Activated effector memory CD4-positive, alpha-beta T cell treated with Interleukin-2 at 50 U/mL for 16 hours (primary cell): ENCODE measurements around the gene ZNF823.
"Not testable (repeated sequence)": the region's sequence is repeated elsewhere in the genome, so short reads cannot be mapped to it uniquely, and the experiment has no call there.

Source experiments
- DNase-seq: peaks from one replicate; pipeline ENCODE4 v3.0.0-alpha.2; 2020

The ZNF823 gene

DNA sequence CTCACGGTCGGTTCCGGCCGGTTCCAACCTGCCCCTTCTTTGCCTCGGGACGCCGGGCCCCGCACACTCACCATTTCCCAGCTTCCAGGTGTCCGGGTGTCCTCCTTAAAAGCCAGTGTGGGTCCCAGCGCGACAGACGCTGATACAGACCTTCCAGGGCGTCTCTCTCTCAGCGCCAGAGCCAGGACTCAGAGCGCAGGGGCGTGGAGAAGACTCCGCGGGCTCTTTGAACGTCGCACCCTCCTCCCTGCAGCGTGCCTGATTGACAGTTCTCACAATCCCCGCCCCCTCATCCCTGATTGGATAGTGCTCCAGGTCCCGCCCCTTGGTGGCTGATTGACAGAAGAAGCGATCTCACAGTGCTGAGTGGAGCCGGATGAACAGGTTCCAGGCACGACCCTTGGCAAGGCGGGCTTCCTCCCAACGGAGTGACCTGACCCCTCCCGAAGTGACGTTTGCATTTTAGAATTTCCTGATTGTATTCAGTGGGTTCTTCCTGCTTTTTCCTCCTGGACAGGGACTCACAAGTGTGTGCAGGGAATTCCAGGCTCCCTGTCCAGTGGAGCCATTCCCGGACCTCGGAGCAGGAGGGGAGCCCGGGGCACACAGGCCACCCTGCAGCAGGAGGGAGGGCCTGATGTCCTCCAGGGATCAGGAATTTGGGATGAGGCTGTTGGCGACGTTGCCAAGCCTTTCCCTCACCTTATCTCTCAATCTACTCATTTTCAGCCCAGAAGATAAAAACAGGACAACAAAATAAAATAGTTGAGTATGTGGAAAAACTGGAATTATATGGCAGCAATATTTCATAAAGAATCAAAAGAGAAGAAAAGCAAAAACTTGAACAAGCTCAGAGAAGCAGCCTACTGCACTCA is at the start of gene ZNF823:
ZNF823 (minus strand) TSS at position 201 of the 875 bp plus-strand sequence; CDS start at position 74, 127 bp downstream.
- DNase-seq: peak; percentile 94

DNA sequence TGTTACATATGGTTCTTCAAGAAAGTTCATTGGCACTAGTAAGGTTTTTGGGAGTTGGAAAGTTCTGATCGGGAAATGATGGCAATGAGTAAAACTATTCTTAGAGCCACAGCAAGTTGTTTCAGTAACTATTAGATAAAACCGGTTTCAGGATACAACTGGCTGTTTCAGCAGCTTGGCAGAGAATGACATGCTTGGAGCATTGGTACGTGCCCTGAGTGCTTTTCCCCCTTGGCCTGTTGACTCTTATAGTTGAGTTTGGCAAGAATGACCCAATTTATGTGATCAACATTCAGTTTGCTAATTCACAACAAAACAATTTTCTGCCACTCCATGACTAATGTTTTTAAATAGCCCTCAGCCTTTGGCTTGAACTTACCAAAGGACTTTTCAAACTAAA is 48.8 kb upstream of the ZNF823 start:
- DNase-seq: no peak

DNA sequence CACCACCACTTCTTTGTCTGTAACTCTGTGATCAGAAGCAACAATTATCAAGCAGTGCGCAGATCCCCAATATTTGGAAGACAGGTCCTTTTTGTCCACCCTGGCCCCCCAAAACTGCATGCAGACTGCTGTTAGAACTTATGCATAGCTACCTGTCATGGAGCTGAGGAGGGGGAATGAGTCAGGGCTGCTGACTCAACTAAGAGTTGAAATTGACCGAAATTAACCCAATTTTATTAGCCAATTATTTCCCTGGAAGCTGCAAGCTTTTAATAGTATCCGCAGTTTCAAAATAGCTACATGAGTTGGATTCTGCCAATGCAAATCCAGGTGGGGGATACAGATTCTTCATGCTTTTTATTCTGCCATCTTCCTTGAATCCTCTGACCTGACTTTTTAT is 45.6 kb upstream of the ZNF823 start:
- DNase-seq: no peak

DNA sequence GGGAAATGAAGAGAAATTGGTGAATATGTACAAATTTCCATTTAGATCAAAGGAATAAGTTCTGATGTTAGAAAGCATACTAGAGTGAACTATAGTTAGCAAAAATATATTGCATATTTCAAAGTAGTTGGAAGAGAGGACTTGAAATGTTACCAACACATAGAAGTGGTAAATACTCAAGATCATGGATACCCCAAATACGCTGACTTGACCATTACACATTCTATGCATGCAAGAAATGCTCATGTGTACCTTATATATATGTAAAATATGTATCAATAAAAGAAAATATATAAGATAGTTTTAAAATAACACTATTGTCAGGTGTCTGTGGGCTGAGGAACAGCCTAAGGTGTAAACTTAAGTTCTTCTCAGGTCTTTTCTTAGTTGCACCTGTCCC is 45.0 kb upstream of the ZNF823 start:
- no peak for DNase-seq

DNA sequence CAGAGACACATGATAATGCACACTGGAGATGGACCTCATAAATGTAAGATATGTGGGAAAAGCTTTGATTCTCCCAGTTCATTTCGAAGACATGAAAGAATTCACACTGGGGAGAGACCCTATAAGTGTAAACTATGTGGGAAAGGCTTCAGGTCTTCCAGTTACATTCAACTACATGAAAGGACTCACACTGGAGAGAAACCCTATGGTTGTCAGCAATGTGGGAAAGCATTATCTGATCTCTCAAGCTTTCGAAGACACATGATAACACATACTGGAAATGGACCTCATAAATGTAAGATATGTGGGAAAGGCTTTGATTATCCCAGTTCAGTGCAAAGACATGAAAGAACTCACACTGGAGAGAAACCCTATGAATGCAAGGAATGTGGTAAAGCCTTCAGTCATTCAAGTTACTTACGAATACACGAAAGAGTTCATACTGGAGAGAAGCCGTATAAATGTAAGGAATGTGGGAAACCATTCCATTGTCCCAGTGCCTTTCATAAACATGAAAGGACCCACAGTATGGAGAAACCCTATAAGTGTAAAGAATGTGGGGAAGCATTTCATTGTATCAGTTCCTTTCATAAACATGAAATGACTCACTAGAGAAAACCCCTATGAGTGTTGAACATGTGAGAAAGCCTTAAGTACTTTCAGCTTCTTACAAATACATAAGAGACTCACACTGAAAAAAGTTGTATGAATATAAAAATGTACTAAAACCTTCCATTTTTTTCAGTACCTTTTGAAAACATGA is 42.7 kb upstream of the ZNF823 start:
- no peak for DNase-seq

DNA sequence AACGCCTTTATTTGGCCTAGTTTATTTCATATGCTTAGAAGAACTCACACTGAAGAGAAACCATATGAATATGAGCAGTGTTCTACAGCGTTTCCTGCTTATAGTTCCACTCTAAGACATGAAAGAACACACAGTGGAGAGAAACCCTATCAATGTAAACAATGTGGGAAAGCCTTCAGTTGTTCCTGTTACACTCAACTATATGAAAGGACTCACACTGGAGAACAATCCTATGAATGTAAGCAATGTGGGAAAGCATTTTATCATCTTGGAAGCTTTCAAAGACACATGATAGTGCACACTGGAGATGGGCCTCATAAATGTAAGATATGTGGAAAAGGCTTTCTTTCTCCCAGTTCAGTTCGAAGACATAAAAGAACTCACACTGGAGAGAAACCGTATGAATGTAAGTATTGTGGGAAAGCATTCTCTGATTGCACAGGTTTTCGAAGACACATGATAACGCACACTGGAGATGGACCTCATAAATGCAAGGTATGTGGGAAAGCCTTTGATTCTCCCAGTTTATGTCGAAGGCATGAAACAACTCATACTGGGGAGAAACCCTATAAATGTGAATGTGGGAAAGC is 41.8 kb upstream of the ZNF823 start:
- DNase-seq: no peak

DNA sequence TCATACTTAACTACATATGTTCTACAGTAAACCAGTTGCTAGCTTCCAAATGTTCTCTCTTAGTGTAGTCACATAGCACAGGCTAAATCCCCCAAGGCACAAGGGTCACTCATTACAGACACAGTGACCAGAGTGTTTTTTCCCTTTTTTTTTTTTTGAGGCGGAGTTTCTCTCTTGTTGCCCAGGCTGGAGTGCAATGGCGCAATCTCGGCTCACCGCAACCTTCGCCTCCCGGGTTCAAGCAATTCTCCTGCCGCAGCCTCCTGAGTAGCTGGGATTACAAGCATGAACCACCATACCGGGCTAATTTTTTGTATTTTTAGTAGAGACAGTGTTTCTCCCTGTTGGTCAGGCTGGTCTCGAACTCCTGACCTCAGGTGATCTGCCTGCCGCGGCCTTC is 37.9 kb upstream of the ZNF823 start:
- not testable (repeated sequence) for DNase-seq

DNA sequence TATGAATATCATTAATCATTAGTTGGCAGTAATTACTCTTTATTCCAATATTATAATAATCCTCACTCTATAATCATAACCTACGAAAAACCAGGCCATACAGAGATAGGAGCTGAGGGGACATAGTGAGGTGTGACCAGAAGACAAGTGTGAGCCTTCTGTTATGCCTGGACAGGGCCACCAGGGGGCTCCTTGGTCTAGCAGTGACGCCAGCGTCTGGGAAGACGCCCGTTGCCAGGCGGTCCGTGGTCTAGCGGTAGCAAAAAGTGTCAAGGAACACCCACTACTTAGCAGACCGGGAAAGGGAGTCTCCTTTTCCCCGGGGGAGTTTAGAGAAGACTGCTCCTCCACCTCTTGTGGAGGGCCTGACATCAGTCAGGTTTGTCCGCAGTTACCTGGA is 32.8 kb upstream of the ZNF823 start:
- DNase-seq: not testable (repeated sequence)

DNA sequence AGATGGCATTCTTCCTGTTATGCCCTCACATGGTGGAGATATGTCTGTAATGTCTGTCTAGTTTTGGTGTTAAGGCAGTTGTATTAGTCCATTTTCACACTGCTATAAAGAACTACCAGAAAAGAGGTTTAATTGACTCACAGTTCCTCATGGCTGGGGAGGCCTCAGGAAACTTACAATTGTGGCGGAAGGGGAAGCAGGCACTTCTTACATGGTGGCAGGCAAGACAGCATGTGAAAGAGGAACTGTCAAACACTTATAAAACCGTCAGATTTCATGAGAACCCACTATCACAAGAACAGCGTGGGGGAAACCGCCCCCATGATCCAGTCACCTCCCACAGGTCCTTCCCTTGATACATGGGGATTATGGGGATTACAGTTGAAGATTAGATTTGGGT is 31.2 kb upstream of the ZNF823 start:
- DNase-seq: no peak

DNA sequence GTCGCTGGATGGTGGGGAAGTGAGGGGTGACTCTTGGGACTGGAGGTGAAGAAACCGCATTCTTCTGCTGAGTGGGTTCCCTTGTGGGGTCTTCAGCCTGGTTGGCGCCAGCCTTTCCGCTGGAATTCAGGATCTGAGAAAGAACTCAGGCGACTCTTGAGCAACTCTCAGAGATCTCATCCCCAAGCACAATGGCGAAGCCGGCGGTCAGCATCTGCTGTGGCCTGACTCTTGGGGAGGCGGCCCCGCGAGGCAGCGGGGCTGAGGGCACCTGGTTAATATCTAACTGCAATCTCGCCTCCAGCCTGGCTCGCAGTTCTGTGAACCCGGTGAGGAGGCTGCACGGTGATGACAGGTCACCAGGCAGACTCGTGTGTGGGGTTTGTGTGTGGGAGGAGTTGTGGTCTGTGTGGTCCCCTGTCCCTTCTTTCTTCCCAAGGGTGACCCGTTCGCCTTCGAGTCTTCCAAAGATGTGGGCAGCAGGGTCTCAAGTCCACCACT is 28.9 kb upstream of the ZNF823 start:
- DNase-seq: peak; percentile 2

DNA sequence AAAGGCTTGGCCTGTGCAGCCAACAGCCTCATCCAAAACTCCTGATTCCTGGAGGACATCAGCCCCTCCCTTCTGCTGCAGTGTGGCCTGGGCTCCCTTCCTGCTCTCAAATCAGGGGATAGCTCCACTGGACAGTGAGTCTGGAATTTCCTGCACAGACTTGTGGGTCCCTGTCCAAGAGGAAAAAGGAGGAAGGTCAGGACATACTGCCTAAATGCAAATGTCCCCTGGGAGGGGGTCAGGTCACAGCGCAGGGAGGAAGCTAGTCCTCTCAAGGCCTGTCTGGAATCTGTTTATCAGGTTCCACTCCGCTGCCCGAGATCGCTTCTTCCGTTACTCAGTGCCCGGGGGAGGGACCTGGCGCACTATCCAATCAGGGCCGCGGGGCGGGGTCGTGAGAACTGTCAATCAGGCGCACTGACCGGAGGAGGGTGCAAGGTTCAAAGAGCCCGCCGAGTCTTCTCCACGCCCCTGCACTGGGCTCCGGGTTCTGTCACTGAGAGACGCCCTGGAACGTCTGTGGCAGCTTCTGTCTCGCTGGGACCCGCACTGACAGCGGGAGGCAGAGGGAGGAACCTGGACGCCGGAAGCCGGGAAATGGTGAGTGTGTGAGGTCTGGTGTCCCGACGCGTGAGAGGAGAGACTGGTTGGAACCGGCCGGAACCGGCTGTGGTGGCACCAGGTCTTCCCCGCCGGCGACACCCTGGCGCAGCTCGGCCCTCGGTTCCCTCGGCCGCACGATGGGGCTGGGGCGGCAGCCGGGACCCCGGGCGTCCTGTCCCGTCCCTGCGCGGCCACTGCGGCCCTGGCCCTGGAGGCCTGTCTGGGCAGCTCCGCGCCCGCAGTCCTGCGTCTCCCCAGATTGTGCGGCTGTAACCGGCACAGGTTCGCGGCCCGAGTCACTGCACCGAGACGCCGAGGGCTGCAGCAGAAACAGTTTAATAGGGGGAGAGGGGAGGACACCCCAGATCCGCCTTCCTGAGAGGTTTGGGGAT is 28.1 kb upstream of the ZNF823 start, which contains the start of gene ZNF441:
ZNF441 (plus strand) TSS at position 404 of the 995 bp plus-strand sequence; CDS start at position 598, 194 bp downstream.
- peak; percentile 87 for DNase-seq

DNA sequence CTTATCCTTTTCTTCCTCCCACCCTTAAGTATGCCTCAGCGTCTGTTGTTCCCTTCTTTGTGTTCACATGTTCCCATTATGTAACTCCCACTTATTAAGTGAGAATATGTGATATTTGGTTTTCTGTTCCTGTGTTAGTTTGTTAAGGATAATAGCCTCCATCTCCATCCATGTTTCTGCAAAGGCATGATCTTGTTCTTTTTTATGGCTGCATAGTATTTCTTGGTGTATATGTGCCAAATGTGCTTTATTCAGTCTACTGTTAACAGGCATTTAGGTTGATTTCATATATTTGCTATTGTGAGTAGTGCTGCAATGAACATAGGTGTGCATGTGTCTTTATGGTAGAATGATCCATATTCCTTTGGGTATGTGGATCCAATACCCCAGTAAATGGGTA is 24.9 kb upstream of the ZNF823 start:
- DNase-seq: no peak

DNA sequence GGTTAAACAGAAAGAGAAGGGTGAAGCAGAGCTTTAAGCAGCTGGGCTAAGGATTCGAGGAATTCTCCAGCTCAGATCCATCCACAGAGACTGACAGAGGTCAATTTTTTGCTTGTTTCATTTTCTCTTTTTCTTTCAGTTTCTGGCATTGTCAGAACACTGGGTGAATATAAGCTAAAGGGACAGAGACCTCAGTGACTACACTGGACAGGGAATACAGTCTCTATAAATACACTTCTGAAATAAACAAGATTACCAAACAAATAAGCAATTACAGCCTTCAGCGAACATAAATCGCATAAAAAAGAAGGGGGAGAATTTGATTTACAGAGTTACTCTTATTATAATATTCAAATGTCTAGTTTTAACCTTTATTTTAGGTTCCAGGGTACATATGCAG is 24.4 kb upstream of the ZNF823 start:
- DNase-seq: no peak

DNA sequence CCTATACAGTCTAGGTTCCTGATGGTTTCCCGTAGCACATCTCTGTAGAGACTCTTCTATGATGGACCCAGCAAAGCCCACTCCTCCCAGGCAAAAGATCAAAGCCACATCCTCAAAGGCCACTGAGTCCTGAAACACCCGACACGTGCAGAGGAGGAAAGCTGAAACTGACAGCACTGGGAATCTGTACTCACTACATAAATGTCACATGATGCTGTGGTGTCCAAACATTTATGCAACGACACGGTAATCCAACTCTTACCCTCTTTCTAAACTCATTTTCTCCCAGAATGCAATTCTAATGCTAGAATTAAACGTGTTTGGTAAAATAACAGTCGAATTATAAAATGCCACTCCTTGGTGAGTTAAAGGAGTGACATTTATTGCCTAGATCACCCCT is 21.1 kb upstream of the ZNF823 start:
- DNase-seq: no peak

DNA sequence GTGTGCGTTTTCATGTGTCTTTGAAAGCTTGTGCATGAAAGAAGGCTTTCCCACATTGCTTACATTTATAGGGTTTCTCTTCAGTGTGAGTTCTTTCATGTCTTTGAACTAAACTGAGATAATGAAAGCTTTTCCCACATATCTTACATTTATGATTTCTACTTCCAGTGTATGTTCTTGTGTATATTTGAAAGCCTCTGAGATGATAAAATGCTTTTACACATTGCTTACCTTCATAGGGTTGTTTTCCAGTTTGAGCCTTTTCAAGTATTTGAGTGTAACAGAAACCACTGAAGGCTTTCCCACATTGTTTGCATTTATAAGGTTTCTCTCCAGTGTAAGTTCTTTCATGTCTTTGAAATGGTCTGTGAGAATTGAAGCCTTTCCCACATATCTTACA is 18.2 kb upstream of the ZNF823 start:
- no peak for DNase-seq

DNA sequence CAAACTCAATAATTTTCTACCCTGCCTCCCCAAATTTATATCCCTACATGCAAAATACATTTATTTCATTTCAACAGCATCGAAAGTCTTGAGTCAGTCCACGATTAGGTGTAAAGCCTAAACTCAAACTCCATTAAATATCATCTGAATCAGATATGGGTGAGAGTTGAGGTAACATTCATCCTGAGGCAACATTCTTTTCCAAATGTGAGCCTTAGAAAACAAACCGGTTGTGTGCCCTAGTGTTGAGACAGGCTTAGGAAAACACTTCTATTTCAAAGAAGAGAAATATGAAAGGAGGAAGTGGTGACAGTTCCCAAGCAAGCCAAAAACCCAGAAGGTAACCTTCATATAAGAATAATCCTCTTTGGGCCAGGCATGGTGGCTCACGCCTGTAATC is 15.9 kb upstream of the ZNF823 start:
- DNase-seq: no peak

DNA sequence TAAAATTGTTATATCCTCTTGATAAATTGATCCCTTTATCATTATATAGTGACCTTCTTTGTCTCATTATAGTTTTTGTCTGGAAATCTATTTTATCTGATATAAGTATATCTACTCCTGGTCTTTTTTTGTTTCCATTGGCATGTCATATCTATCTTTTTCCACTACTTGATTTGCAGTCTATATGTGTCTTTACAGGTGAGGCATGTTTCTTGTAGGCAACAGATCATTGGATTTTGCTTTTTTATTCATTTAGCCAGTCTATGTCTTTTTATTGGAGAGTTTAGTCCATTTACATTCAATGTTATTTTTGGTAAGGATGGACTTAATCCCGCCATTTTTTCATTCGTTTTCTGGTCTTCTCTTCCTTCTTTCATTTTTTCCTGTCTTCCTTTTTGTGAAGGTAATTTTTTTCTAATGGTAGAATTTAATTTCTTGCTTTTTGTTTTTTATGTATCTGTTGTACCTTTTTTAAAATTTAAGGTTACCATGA is 13.5 kb upstream of the ZNF823 start:
- DNase-seq: no peak

DNA sequence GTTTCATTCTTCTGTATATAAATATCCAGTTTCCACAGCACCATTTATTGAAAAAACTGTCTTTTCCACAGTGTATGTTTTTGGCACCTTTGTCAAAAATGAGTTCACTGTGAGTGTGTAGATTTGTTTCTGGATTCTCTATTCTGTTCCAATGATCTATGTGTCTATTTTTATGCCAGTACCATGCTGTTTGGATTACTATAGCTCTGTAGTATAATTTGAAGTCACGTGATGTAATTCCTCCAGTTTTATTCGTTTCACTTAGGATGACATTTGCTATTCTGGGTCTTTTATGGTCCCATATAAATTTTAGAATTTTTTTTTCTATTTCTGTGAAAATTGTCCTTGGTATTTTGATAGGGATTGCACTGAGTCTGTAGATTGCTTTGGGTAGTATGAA is 11.0 kb upstream of the ZNF823 start:
- DNase-seq: no peak

DNA sequence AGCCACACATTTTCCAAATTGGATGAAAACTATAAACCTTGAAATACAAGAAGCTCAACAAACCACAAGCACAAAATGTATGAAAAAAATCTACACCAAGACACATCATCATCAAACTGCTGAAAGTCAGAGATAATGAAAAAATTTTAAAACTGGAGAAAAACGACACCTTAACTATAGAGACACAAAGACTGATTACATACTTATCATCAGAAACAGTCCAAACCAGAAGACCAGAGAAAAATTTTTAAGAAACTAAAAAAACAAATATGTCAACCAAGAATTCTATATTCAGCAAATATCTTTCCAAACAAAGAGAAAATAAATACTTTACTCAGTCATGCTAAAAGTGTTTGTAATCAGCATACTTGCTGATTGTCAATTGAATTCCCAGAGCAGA is 8.5 kb upstream of the ZNF823 start:
- no peak for DNase-seq

DNA sequence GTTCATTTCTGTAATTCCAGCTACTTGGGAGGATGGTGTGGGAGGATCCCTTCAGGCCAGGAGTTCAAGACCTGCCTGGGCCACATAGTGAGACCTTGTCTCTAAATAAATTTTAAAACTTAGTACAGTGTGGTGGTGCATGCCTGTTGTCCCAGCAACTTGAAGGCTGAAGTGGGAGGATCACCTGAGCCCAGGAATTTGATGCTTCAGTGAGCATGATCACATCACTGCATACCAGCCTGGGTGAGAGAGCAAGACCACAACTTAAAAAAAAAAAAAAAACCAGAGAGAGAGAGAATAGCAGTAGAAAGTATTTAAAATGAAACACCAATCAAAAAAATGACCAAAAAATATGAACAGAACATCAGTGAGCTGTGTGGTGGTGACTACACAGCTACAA is 7.1 kb upstream of the ZNF823 start:
- no peak for DNase-seq

DNA sequence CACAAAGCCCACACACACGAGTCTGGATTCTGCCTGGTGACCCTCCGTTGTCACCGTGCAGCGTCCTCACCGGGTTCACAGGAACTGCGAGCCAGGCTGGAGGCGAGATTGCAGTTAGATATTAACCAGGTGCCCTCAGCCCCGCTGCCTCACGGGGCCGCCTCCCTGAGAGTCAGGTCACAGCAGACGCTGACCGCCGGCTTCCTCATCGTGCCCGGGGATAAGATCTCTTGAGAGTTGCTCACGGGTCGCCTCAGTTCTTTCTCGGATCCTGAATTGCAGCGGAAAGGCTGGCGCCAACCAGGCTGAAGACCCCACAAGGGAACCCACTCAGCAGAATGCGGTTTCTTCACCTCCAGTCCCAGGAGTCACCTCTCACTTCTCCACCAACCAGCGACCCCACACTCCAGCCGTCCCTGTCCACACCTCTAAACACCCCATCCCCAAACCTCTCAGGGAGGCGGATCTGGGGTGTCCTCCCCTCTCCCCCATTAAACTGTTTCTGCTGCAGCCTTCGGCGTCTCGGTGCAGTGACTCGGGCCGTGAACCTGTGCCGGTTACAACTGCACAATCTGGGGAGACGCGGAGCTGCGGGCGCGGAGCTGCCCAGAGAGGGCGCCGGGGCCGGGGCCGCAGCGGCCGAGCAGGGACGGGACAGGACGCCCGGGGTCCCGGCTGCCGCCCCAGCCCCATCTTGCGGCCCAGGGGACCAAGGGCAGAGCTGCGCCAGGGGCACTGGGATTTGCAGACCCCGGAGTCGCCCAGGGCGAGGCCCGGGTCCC is 591 bp downstream of the ZNF823 start:
- DNase-seq: peak; percentile 10
